A549 treated with Mapracorat at 1 μM for 4 hours (cell line): ENCODE data around the gene ELAC1. TPM values are rescaled to one million over a fixed set of nuclear protein-coding genes. Genes with fewer than 3 reads are reported as not detected.

Source experiments
- total RNA-seq: library from RNA; stranded (reverse); fragments of 200-300 nt; extraction: Qiagen RNA extraction; gene quantifications from 5 replicates; pipeline ENCODE4 v1.2.3, GENCODE V29; 2022

The ELAC1 gene
- total RNA-seq: 4.6 to 6.4 TPM (median 5.1 TPM) in 5 replicates

DNA sequence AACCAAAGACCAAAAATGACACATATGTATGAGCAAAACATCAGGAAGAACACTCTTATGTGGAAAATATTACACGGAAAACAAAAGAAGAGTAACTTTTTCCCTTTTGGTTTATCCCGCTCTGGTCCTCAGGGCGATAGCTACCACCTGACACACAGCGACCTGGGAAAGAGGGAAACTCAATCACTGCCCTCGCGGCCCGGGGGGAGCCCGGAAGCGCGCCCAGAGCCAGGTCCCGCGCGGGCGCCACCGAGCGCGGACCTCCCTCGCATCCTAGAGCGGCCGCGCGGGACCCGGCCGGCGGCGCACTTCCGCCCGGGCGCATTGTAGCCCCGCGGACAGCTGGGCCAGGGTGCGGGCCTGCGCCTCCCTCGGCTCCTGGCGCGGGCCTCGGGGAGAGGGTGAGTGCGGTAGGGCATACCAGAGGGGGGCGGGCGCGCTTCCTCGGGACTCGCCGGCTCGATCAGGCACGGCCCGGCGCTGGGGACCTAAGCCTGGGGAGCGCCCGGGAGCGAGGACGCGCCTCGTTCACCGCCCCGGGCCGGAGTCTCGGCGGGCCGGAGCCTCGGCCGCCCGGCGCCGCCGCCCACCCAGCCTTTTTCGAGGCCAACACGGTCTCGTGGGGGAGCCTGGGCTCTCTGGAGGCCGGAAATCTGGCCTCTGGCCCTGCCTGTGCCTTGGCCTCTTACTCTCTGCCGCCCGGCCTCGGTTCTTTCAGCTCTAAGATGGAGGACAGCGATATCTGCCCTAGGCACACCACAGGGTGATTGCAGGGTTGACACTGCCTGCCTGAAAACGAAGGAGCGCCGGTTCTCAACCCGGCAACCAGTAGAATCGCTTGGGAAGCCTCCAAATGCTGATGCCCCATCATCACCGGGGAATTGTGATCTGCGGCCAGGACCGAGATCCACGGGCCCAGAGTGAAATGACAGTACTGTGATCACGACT is at the start of gene ELAC1:
ELAC1 (plus strand) TSS at position 327 of the 948 bp plus-strand sequence. CDS start 6,365 bp downstream, outside the sequence.

DNA sequence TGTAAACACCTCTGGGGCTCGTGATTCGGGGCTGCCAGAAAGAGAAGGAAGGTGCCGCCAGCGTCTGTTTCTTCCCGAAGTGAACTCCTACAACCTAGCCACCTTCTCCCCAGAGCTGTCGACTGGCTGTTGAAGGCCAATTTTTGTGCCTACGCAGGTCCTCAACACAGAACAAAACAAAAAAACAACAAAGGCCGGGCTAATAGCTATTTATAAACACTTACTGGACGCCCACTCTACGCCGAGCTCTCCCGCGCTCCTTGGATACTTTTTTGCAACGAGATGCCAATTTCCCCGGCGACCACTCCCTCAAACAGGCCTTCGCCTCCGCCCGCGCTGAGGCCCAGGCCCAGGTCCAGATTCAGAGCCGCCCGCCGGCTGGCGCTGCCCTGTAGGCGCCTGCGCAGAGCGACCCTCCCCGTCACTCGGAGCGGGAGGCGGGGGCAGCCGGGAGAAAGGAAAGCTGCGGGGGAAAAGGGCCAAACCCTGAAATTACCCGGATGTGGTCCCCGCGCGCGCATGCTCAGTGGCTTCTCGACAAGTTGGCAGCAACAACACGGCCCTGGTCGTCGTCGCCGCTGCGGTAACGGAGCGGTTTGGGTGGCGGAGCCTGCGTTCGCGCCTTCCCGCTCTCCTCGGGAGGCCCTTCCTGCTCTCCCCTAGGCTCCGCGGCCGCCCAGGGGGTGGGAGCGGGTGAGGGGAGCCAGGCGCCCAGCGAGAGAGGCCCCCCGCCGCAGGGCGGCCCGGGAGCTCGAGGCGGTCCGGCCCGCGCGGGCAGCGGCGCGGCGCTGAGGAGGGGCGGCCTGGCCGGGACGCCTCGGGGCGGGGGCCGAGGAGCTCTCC is 62.1 kb downstream of the ELAC1 start, which contains the start of gene SMAD4:
SMAD4 (plus strand) TSS at position 520 of the 843 bp plus-strand sequence. CDS start 16,834 bp downstream, outside the sequence.

Other genes starting within 250 kb of the ELAC1 start
- 0.02 to 0.32 TPM (median 0.26 TPM) in 5 replicates for gene MRO, start 148.0 kb upstream of the ELAC1 start, total RNA-seq
- 30.8 to 37.0 TPM (median 34.6 TPM) in 5 replicates for gene ME2, start 88.9 kb upstream of the ELAC1 start, total RNA-seq
- 45.5 to 62.4 TPM (median 54.5 TPM) in 5 replicates for gene SMAD4, start 62.2 kb downstream of the ELAC1 start, total RNA-seq
- 17.6 to 20.6 TPM (median 19.0 TPM) in 5 replicates for gene MEX3C, start 229.6 kb downstream of the ELAC1 start, total RNA-seq